Left lung (tissue), 8 donors: ENCODE results near the gene MED17. TPM values are rescaled to one million over a fixed set of nuclear protein-coding genes. Genes with fewer than 3 reads are reported as not detected.

Experiments
- polyA plus RNA-seq, 6 donors: library from polyadenylated mRNA; unstranded; fragments of 120-200 nt; gene quantifications; one replicate each; pipeline ENCODE4 v1.2.1, GENCODE V29; 2013; ENCODE audit not compliant: insufficient read length in 6 of 6
- total RNA-seq, 2 donors: library from RNA; stranded (reverse); fragmentation: NEBNext Ultra II Directional; extraction: Animal tissue kit (Norgen Biotek cat#: 25700); gene quantifications; one replicate each; pipeline ENCODE4 v1.2.1, GENCODE V29; 2021
- donor health status: DM: no; HTN: yes; CAD: no.
- donor health status: DM: no; HTN: no; CAD: no.

MED17 gene
- total and polyA plus RNA-seq, 8 donors: 26.3 to 46.0 (median 43.5) TPM

Other genes with a start within 250 kb of the MED17 start
- gene SMCO4, start 240.9 kb upstream of the MED17 start, total RNA-seq: 10 to 100 TPM; 42.7 to 56.0 TPM
- gene SMCO4, start 240.9 kb upstream of the MED17 start, polyA plus RNA-seq: 10 to 100 TPM; 14.4 to 20.9 (median 18.1) TPM
- gene CEP295, start 122.6 kb upstream of the MED17 start, total RNA-seq: 10 to 100 TPM; 10.5 to 11.3 TPM
- gene CEP295, start 122.6 kb upstream of the MED17 start, polyA plus RNA-seq: 10 to 100 TPM; 20.5 to 28.0 (median 24.5) TPM
- 100 to 1,000 TPM in 1 of 2 donors, 10 to 100 TPM in 1; 78.9 to 104 TPM for gene TAF1D, start 42.8 kb upstream of the MED17 start, total RNA-seq
- gene TAF1D, start 42.8 kb upstream of the MED17 start, polyA plus RNA-seq: 100 to 1,000 TPM; 131 to 242 (median 183) TPM
- 10 to 100 TPM; 21.7 to 27.2 TPM for gene C11orf54, start 42.6 kb upstream of the MED17 start, total RNA-seq
- 10 to 100 TPM; 39.9 to 73.6 (median 63.4) TPM for gene C11orf54, start 42.6 kb upstream of the MED17 start, polyA plus RNA-seq
- under 1 TPM; 0.16 to 0.38 TPM for gene VSTM5, start 66.3 kb downstream of the MED17 start, total RNA-seq
- gene VSTM5, start 66.3 kb downstream of the MED17 start, polyA plus RNA-seq: 1 to 10 TPM in 1 of 6 donors, under 1 TPM in 5; 0.52 to 1.1 (median 0.74) TPM
- not detected for gene HEPHL1, start 237.1 kb downstream of the MED17 start, total RNA-seq
- gene HEPHL1, start 237.1 kb downstream of the MED17 start, polyA plus RNA-seq: under 1 TPM in 3 of 6 donors, not detected in 3; 0.06 to 0.21 (median 0.14) TPM